CD4-positive, alpha-beta T cell treated with Interleukin-17A for 1 hour (primary cell): ENCODE results near the gene RFXAP.
"Not testable (repeated sequence)": the region's sequence is repeated elsewhere in the genome, so short reads cannot be mapped to it uniquely, and the experiment has no call there.

ENCODE experiments used
- DNase-seq: peaks from one replicate; pipeline ENCODE4 v3.0.0-alpha.2; 2020

Gene RFXAP, protein sequence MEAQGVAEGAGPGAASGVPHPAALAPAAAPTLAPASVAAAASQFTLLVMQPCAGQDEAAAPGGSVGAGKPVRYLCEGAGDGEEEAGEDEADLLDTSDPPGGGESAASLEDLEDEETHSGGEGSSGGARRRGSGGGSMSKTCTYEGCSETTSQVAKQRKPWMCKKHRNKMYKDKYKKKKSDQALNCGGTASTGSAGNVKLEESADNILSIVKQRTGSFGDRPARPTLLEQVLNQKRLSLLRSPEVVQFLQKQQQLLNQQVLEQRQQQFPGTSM

DNA sequence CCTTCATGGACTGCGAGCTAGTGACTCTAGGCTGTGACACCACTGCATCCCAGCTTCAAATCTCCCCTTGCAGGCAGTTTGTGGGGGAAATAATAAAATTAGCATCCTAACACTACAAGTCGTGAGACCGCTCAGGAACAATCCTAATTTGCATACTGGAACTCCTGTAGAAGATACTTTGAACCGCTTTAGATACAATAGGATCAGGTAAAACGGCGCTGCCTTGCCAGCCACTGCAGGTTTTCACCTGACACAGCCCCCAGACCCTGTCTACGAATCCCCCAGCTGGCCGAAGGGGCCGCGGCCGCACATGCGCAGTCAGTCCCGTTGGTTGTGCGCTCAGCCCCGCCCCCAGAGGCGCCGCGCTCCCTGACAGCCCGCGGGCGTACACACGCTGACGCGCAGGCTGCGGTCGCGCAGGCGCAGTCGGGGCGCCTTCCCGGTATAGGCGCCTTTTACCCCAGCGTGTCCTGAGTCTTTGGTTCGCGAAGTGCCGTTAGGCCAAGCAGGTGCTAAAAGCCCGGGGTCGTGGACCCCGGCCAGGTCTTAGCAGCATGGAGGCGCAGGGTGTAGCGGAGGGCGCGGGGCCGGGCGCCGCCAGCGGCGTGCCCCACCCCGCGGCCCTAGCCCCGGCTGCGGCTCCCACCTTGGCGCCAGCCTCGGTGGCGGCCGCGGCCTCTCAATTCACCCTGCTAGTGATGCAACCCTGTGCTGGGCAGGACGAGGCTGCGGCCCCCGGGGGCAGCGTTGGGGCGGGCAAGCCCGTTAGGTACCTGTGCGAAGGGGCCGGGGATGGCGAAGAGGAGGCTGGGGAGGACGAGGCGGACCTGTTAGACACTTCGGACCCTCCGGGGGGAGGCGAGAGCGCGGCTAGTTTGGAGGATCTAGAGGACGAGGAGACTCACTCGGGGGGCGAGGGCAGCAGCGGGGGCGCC lies at the start of gene RFXAP:
TSS of gene RFXAP (plus strand) at position 419 of the 935 bp plus-strand sequence. CDS start at position 555, 136 bp downstream.
- peak; percentile 89 for DNase-seq

- DNase-seq: no peak
Observed at GRCh38 chr13:36769545-36769944, 49.5 kb upstream of the RFXAP start.

- no peak for DNase-seq
Observed at GRCh38 chr13:36770741-36771140, 48.3 kb upstream of the RFXAP start.

DNA sequence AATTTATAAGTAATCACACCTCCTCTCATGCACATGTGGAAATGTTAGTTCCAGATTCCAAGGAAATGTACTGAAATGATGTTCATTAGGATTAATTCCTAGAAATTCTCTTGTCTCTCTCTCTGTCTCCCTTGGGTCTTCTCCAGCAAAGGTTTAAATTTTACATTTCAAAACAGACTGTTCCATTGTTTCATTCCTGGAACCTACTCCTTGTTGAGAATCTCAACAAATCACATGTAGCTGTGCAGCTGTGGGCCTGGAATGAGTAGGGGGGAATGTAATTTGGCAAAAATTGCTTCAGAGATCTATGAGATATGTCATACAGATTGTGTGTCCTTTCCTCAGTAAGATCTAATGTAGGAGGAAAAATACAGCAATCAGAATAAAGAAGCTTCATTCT lies 46.2 kb upstream of the RFXAP start:
- DNase-seq: no peak

GRCh38 chr13:36774931-36775330 lies 44.1 kb upstream of the RFXAP start:
- no peak for DNase-seq

GRCh38 chr13:36776175-36776574 lies 42.8 kb upstream of the RFXAP start:
- DNase-seq: no peak

DNA sequence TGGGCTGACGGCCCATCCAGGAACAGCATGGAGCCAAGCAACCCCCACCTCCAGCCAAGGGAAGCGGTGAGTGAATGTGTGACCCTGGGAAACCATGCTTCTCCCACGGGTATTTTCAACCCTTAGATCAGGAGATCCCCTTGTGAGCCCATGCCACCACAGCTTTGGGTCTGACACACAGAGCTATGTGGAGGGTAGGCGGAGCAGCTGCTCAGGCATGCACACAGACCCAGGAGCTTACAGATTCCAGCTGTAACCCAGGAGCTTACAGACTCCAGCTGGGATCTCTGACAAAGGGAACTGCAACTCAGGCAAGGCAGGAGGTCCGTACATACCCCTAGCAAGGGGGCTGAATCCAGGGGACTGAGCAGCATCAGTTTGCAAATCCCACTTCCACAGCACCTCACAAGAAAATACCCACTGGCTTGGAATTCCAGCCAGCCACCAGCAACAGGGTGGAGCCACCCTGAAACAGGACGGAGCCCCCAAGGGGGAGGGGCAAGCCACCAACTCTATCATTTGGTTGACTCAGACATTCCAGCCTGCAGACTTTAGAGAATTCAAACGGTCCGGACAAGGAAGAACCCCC lies 40.8 kb upstream of the RFXAP start:
- no peak for DNase-seq

DNA sequence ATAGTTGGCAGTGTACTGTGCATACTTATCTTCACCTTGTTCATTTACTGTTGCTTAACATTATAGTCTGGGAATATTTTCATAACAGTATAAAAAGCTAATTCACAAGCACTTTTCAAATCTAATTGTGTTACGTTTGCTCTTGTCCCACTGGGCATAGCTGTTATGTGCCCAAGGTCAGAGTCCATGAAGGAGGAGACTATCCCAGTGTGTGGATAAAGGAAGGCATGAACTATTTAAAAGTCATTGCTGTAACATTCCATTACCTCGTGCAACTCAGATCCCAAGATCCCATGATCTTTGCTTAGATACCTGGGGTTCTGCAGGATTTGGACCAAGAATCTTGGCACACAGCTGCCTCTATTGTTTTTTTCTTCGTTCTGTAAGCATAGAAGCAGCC lies 35.1 kb upstream of the RFXAP start:
- DNase-seq: no peak

- DNase-seq: not testable (repeated sequence)
Observed at GRCh38 chr13:36786175-36786574, 32.8 kb upstream of the RFXAP start.

DNA sequence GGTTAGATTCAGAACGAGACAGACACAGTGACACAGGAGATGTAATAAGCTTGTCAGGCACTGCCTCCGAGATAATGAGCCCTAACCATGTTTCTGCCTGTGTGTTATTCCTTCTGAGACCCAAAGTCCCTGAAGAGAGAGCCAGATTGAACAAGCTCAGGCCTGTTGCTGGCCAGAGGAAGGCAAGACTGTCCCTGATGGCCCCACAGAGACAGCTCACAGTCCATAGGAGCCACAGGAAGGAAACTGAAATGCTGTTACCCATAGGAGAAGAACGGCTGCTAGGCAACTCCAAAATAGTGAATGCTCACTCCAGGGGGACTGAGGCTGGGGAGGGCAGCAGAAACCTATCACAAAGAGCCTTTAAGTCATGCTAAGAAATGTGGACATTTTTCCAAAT lies 31.8 kb upstream of the RFXAP start:
- no peak for DNase-seq

DNA sequence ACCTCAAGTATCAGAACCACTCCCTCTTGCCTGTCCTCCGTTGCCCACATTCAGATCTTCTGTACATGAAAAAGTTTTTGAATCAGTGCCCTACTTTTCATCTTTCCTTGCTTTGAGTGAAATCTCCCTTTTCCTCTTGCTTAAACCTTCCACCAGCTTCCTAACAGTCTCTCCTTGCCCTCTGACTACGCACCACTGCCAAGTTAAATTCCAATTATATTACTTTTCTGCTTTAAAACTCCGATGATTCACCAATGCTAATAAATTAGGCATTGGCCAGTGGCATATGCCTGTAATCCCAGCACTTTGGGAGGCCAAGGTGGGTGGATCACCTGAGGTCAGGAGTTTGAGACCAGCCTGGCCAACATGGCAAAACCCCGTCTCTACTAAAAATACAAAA lies 30.7 kb upstream of the RFXAP start:
- DNase-seq: no peak

GRCh38 chr13:36789061-36789460 lies 30.0 kb upstream of the RFXAP start:
- DNase-seq: no peak

DNA sequence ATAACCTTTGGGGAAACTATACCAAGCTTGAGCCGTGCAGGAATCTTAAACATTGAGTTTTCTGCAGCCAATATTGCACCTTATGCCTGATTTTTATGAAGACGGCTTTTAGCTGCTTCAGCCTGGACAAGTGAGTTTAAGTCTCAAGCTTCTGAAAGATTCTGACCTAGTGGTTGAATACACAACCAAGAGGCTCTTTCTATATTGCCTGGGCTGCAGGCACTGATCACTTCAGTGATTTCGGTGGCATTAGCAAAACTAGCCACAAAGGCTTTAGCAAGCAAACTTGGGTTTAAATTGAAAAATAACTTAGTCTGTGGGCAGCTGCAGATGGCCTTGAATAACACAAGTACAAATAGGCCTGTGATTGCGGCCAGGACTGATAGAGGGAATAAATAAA lies 29.3 kb upstream of the RFXAP start:
- no peak for DNase-seq

DNA sequence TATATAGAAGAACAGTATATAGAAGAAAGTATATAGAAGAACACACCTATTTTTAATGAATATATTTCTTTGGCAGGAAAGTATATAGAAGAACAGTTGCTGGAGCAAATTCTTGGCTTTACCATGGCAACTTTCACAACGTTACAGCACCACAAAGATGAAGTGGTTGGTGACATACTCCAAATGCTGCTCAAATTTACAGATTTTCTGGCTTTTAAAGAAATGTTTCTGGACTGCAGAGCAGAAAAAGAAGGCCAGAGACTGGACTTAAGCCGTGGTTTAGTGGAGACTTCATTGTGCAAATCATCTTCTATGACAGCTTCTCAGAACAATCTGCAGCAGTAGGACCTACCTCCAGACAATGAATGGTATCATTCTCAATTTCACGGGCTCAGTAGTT lies 24.3 kb upstream of the RFXAP start:
- no peak for DNase-seq

DNA sequence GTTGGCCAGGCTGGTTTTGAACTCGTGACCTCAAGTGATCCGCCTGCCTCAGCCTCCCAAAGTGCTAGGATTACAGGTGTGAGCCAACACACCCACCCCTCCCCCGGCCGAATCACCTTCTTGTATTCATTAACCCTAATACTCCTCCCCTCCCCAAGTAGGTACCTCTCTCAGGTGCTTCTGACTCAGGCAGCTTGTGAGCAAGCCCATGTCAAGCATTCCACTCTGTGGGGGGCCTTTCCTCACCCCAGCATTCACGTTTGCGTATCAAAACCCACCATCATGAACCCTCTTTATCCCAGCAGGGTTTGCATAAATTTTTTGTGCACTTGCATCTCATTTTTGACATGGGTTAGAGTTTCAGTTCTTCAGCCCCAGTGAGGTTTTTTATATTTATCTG lies 23.6 kb upstream of the RFXAP start:
- no peak for DNase-seq

GRCh38 chr13:36796052-36796451 lies 23.0 kb upstream of the RFXAP start:
- no peak for DNase-seq

DNA sequence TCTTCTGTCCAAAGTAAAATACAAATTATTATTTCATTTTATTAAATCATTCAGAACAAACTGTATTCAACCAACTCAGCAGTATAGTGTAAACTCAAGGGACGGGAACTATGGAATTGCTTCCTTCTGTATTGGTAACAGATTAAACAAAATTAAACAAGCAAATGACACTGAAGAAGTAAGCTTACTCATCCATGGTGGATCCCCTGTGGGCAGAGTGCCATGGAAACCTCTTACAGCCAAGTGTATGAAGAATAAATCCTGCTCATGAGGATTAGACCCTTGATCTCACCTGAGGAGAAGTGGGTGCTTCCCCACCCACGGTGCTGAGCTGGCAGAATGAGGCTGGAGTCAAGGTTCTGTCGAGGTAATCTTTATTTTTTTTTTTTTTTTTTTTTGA lies 18.0 kb upstream of the RFXAP start:
- no peak for DNase-seq

GRCh38 chr13:36804588-36804987 lies 14.4 kb upstream of the RFXAP start:
- DNase-seq: no peak

DNA sequence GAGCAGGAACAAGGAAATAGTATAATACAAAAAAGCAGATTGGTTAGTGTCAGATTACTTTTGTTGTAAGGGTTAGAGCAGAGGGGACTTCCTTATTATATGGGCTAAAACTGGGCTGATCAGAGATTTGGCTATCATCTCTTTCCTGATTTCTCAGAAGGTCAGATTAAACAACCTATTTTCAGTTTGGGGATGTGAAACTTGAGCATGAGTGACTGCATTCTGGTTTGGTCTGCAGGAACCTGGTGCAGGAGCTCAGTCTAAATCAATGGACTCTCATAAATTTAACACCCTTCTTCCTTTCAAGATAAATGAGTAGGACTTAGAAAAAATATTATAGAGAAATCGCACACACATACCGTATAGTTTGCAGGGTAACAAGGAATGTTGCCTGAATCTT lies 12.9 kb upstream of the RFXAP start:
- DNase-seq: no peak

DNA sequence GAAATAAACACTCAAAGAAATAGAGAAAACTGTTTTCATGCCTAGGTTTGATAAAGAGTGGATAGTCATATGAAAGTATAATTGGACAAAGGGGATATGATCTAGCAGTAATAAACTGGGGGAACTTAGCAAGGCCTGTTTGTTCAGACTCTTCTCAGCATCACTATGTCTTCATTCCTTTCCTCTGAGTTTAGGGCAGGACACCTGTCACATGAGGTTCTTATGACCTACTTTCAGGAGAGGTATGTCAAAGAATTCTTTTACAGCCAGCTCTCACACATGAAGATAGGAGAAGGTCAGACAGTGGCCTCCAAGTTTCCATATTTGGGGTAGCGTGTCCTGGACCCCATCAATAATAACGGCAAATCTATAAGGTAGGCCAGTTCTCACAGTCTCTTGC lies 11.4 kb upstream of the RFXAP start:
- no peak for DNase-seq

DNA sequence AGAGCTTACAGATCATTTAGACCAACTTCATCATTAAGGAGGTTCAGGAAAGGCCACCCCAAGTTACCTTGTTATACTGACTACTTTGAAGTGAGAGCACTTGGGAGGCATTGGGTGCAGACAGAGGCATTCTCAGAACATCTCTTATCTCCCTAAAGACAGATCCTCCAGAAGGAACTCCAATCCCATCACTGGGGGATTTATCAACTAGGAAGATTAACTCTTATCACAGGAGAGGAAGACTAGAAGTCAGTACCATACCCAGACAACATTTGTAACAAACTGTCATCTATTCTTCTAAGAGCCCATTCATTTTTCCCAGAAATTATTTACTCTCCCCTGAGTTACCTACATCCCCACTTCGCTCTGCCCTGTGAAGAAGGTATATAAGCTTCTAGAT lies 5.8 kb upstream of the RFXAP start:
- no peak for DNase-seq

GRCh38 chr13:36814465-36814864 lies 4.6 kb upstream of the RFXAP start:
- no peak for DNase-seq

DNA sequence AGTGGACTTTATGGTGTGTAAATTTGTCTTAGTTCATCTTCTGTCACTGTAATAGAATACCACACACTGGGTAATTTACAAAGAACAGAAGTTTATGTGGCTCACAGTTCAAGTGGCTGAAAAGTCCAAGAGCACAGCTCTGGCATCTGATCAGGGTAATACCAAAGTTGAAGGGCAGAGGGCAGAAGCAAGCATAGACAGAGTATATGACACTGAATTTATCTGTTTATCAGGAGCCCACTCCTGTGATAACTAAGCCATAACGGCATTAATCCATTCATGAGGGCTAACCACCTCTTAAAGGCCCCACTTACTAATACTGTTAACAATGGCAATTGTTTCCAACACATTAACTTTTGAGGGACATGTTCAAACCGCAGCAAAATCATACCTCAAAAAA lies 4.0 kb upstream of the RFXAP start:
- peak; percentile 35 for DNase-seq
